GM21825 (cell line): ENCODE measurements around the gene RCHY1.

ENCODE experiments used
- ATAC-seq: cut with Tn5 transposase; IDR thresholded peaks from one replicate; pipeline ENCODE4 v1.9.1; 2021; ENCODE audit warnings: mild to moderate bottlenecking, moderate library complexity; ENCODE audit not compliant: unreplicated experiment

RCHY1 gene

DNA sequence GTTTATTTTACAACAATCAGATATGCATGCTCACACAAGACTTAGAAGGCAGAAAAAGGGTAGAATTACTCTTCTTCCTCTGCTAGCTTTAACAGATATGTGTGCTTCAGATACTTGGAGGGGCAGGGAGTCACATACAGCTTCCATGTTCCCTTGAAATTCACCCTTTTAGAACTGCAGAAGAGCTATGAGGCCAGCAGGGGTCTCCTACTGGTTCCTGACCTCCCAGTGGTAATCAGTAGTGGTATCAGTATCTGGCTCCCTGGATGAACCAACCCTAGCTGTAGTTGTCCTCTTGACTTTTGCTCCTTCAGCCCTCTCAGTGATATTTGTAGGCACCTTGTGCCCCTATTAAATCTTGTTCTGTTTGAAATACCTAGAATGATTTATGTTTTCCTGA is 81.5 kb downstream of the RCHY1 start:
- no peak for ATAC-seq

DNA sequence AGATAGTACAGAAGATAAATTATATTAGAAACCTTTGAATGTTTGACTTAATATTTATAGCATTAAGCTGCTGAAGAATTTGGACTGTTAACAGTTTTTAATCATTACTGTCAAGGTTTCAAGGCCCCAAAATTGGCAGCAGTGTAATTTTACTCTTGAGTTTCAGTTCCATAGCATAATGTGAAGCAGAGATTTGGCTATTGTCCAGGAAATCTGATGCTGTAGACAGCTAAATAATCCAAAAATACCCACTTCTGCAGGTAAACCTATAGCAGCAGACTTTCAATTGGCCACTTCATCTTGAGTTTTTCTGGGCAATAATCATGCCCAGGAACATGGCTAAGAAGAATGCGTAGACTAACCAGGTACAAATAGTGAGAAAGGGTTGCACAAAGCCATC is 85.0 kb downstream of the RCHY1 start:
- ATAC-seq: no peak
